Mesothelial cell of epicardium (in vitro differentiated cells): ENCODE measurements around the gene MROH8. TPM values are rescaled to one million over a fixed set of nuclear protein-coding genes. Genes with fewer than 3 reads are reported as not detected.
"Not testable (repeated sequence)": the region's sequence is repeated elsewhere in the genome, so short reads cannot be mapped to it uniquely, and the experiment has no call there.

Source experiments
- DNase-seq, 2 experiments: peaks; one replicate each; pipeline ENCODE4 v3.0.0; 2021; ENCODE audit warnings: low spot score in 2 of 2; ENCODE audit not compliant: unreplicated experiment in 2 of 2
- H3K27ac Mint-ChIP-seq: 2 replicates; pipeline ENCODE4 v1.8.0; 2021; ENCODE audit warnings: mixed read lengths
- H3K27me3 Mint-ChIP-seq: 2 replicates; pipeline ENCODE4 v1.8.0; 2021; ENCODE audit warnings: low read depth, mixed read lengths
- H3K36me3 Mint-ChIP-seq: 2 replicates; pipeline ENCODE4 v1.8.0; 2021; ENCODE audit warnings: mixed read lengths
- H3K4me1 Mint-ChIP-seq: 2 replicates; pipeline ENCODE4 v1.8.0; 2021; ENCODE audit warnings: mixed read lengths
- H3K4me3 Mint-ChIP-seq: 2 replicates; pipeline ENCODE4 v1.8.0; 2021; ENCODE audit warnings: mild to moderate bottlenecking, moderate library complexity, mixed read lengths
- H3K9me3 Mint-ChIP-seq: 2 replicates; pipeline ENCODE4 v1.8.0; 2021; ENCODE audit warnings: mixed read lengths
- CTCF ChIP-seq: fragments of 200-600 bp; sonication (generic); IDR thresholded peaks from one replicate; pipeline ENCODE4 v1.5.0; 2021; ENCODE audit warnings: antibody characterized with exemption; ENCODE audit not compliant: unreplicated experiment
- total RNA-seq: library from RNA; stranded (reverse); gene quantifications from 3 replicates; pipeline ENCODE4 v1.2.1, GENCODE V29; 2021

MROH8 gene
- total RNA-seq, 1 donor from 2014 or later: 6.3 TPM

- DNase-seq: no peak
- H3K9me3 Mint-ChIP-seq: no peaks in the 10 kb centered on the region
- no peaks in the 10 kb centered on the region for H3K4me1 Mint-ChIP-seq
- peaks cover 3% of the 10 kb centered on the region for H3K36me3 Mint-ChIP-seq
- no peaks in the 10 kb centered on the region for H3K27me3 Mint-ChIP-seq
- no peak for TF ChIP-seq CTCF
- no peak overlapping the region for H3K27ac Mint-ChIP-seq
- H3K4me3 Mint-ChIP-seq: no peak overlapping the region
Observed at GRCh38 chr20:37137547-37137946, 41.8 kb downstream of the MROH8 start.

GRCh38 chr20:37133952-37134351 is 45.4 kb downstream of the MROH8 start:
- TF ChIP-seq CTCF: no peak
- Mint-ChIP-seq H3K4me1 (no peaks in the 10 kb centered on the region), H3K36me3 (no peaks in the 10 kb centered on the region), H3K27me3 (no peaks in the 10 kb centered on the region), H3K9me3 (no peaks in the 10 kb centered on the region), H3K4me3 (no peak overlapping the region), H3K27ac (no peak overlapping the region)
- DNase-seq: no peak

GRCh38 chr20:37131486-37131885 is 47.9 kb downstream of the MROH8 start:
- no peak overlapping the region for H3K27ac Mint-ChIP-seq
- H3K4me1 Mint-ChIP-seq: no peaks in the 10 kb centered on the region

GRCh38 chr20:37128803-37129202 is 50.5 kb downstream of the MROH8 start:
- Mint-ChIP-seq H3K27me3 (no peaks in the 10 kb centered on the region), H3K27ac (no peak overlapping the region), H3K9me3 (no peaks in the 10 kb centered on the region), H3K4me1 (no peaks in the 10 kb centered on the region), H3K4me3 (no peak overlapping the region), H3K36me3 (no peaks in the 10 kb centered on the region)
- TF ChIP-seq CTCF: no peak
- no peak for DNase-seq

More at GRCh38 chr20:37131486-37131885, 47.9 kb downstream of the MROH8 start:
- no peak for TF ChIP-seq CTCF
- Mint-ChIP-seq H3K9me3 (no peaks in the 10 kb centered on the region), H3K4me3 (no peak overlapping the region), H3K27me3 (no peaks in the 10 kb centered on the region), H3K36me3 (no peaks in the 10 kb centered on the region)
- DNase-seq: no peak

GRCh38 chr20:37126290-37126689 is 53.1 kb downstream of the MROH8 start:
- H3K27ac Mint-ChIP-seq, H3K9me3 Mint-ChIP-seq, H3K4me1 Mint-ChIP-seq, DNase-seq, H3K4me3 Mint-ChIP-seq, H3K36me3 Mint-ChIP-seq, H3K27me3 Mint-ChIP-seq: not testable (repeated sequence)

- no peak for TF ChIP-seq CTCF
- no peak for DNase-seq
- Mint-ChIP-seq H3K27ac (no peak overlapping the region), H3K36me3 (peaks cover 3% of the 10 kb centered on the region), H3K27me3 (no peaks in the 10 kb centered on the region), H3K9me3 (peaks cover 3% of the 10 kb centered on the region), H3K4me1 (no peaks in the 10 kb centered on the region), H3K4me3 (no peak overlapping the region)
Observed at GRCh38 chr20:37123441-37123840, 55.9 kb downstream of the MROH8 start.
